ENCODE results near the gene ALKBH1.

The ALKBH1 gene

DNA sequence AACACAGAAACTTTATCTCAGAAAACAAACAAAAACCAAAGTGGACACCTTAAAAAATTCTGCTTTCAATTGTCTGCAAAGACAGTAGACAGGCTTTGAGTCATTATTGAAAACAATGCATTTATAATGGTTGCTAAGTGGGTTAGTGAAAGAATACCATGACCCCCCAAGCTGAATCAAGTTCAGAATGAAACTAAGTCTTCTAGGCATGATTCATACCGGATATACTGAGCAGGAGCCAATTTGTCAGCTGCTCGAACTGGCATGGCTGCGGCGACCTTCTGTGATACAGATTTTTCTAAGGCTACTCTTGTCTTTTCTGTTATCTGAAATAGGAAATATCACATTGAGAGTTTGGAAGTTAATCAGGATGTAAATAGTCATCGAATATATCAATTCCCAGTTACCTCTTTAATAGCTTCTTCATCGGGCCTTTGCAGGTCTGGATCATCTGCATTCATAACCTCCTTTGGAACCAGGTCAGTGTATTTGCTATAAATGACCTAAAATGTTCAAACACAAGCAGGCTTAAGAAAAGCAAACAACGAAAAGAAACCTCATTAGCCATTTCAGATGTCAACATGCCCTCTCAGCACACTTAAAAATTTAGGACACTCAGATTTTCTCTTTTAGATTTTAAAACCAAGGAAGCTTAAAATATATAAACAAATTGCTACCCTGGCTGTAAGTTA, 30.9 kb upstream of the ALKBH1 start:
- no peak for TF ChIP-seq MYC (IDR thresholded peaks at IDR 0.05; ENCODE audit: low read depth, low read length)
- TF ChIP-seq POLR2A (IDR thresholded peaks at IDR 0.05; ENCODE audit: extremely low read depth, insufficient read length): no peak
- TF ChIP-seq, protein P1, sequence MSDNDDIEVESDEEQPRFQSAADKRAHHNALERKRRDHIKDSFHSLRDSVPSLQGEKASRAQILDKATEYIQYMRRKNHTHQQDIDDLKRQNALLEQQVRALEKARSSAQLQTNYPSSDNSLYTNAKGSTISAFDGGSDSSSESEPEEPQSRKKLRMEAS (IDR thresholded peaks at IDR 0.05; ENCODE audit: low read depth, low read length): no peak

DNA sequence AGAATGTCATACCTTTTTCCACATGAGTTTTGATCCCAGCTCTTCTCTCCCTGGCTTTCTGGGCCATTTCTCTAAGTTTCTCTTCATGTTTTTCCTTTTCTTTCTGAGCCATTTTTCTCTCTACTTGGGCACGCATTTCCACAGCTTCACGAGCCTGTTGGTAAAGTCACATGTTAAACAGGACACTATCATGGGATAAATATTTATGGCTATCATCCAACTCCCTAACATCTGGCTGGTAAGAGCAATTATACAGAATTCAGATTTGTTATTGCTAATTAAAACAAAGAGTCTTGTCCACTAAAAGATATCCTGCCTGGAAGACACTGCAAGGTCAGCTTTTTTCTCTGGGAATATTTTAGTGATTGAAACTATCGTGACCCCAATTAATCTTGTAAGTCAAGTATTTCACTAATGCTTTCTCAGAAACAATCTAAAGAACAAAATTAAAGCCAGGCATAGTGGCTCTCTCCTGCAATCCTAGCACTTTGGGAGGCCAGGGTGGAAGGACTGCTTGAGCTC, 23.2 kb upstream of the ALKBH1 start:
- no peak overlapping the region for H3K4me3 ChIP-seq (ENCODE audit: low read depth, low read length)
- DNase-seq (ENCODE audit: low read depth): no peak
- TF ChIP-seq POLR2A (IDR thresholded peaks at IDR 0.05; ENCODE audit: extremely low read depth, insufficient read length) (no peak), MYC (IDR thresholded peaks at IDR 0.05; ENCODE audit: low read depth, low read length) (no peak)
- TF ChIP-seq, protein P2, sequence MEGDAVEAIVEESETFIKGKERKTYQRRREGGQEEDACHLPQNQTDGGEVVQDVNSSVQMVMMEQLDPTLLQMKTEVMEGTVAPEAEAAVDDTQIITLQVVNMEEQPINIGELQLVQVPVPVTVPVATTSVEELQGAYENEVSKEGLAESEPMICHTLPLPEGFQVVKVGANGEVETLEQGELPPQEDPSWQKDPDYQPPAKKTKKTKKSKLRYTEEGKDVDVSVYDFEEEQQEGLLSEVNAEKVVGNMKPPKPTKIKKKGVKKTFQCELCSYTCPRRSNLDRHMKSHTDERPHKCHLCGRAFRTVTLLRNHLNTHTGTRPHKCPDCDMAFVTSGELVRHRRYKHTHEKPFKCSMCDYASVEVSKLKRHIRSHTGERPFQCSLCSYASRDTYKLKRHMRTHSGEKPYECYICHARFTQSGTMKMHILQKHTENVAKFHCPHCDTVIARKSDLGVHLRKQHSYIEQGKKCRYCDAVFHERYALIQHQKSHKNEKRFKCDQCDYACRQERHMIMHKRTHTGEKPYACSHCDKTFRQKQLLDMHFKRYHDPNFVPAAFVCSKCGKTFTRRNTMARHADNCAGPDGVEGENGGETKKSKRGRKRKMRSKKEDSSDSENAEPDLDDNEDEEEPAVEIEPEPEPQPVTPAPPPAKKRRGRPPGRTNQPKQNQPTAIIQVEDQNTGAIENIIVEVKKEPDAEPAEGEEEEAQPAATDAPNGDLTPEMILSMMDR (IDR thresholded peaks at IDR 0.05; ENCODE audit: low read depth, low read length): no peak
- TF ChIP-seq, protein P1 (IDR thresholded peaks at IDR 0.05; ENCODE audit: low read depth, low read length): no peak

More for the DNA sequence above, 30.9 kb upstream of the ALKBH1 start:
- DNase-seq (ENCODE audit: low read depth): no peak
- H3K4me3 ChIP-seq (ENCODE audit: low read depth, low read length): no peak overlapping the region

DNA sequence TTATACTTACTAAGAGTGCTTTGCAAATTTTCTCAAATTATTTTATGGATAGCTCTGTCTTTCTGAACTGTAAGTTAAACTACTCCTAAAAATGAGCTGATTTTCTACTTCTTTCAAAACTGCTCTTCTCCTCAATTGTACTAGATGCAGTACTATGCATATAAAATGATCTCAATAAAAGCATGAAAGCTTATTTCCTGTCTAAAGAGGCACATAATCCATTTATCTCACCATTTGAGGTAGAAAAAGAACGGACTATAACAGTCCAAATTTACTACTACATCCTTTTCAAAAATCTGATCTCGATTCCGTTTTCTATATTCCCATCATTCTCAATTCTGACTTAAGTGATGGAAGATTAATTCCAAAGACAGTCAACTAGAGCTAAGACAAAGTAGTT, 14.5 kb upstream of the ALKBH1 start:
- TF ChIP-seq, protein P1 (IDR thresholded peaks at IDR 0.05; ENCODE audit: low read depth, low read length): no peak
- TF ChIP-seq MYC (IDR thresholded peaks at IDR 0.05; ENCODE audit: low read depth, low read length): no peak
- TF ChIP-seq, protein P2 (IDR thresholded peaks at IDR 0.05; ENCODE audit: low read depth, low read length): no peak
- no peak for TF ChIP-seq POLR2A (IDR thresholded peaks at IDR 0.05; ENCODE audit: extremely low read depth, insufficient read length)
- H3K4me3 ChIP-seq (ENCODE audit: low read depth, low read length): no peak overlapping the region
- DNase-seq (ENCODE audit: low read depth): no peak

DNA sequence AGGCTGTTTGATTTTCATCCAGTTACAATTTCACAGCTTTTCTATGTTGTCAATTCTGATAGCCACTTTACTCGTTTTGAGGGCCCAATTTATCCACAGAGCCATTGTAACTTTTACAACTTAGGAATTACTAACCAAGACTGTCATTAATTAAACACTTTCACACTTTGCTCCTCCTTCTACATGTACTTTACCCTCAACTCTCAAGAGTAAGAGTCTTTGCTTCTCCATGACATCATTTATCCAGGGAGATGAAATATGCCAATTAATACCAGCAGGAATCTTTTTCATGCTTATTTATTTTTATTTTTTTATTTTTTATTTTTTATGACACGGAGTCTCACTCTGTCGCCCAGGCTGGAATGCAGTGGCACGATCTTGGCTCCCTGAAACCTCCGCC, 13.6 kb upstream of the ALKBH1 start:
- no peak for DNase-seq (ENCODE audit: low read depth)
- no peak overlapping the region for H3K4me3 ChIP-seq (ENCODE audit: low read depth, low read length)
- TF ChIP-seq, protein P2 (IDR thresholded peaks at IDR 0.05; ENCODE audit: low read depth, low read length): no peak

DNA sequence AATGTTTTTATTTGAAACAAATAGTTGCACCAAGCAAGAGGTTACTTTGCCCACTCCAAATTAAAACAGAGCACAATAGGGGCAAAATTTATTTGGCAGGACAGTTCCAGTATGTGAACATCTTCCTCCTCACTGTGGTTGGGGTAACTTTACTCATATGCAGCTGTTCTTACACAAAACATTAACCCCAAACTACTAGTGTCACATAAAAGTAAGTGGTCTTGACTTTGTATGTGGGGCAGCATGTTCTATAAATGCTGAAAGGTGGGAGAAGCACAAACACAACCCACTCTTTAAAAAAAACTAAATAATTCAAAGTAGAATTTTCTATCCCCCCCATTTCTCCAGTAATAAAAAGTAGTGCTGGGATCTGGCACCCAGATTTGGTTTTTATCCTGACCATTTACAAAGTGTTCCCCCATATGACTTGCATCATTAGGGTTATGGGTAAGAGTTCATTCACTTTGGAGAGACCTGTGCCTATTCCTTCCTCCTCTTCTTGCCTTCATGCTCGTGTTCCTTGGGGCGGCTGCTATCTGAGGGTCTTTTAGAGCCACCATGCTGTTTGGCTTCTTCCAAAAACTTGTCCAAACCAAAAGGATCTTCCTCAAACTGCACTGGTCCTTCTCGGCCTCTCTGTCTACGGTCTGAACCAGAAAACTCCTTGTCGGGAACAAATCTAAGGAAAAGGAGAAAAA, 9.9 kb upstream of the ALKBH1 start:
- no peak for DNase-seq (ENCODE audit: low read depth)
- TF ChIP-seq MYC (IDR thresholded peaks at IDR 0.05; ENCODE audit: low read depth, low read length) (no peak), POLR2A (IDR thresholded peaks at IDR 0.05; ENCODE audit: extremely low read depth, insufficient read length) (no peak)
- TF ChIP-seq, protein P1 (IDR thresholded peaks at IDR 0.05; ENCODE audit: low read depth, low read length): no peak
- TF ChIP-seq, protein P2 (IDR thresholded peaks at IDR 0.05; ENCODE audit: low read depth, low read length): no peak

DNA sequence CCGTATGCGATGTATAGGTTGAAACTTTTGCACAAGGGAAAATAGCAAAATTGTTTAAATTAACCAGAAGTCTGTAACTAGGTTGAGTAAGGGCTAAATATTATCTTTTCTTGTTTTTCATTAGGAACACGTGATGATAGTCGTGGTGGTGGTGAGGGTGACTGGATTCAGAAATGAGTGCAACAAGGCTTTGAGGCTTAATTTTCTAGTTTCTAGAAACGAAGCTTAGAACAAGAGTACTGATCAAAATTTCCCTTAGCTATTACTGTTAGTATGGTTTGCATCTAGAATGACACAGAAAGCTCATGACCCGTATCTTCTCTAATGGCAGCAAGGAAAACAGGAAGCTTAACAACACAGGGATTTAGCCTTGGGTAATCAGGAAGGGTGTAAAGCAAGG, 7.1 kb upstream of the ALKBH1 start:
- H3K4me3 ChIP-seq (ENCODE audit: low read depth, low read length): no peak overlapping the region
- TF ChIP-seq, protein P2 (IDR thresholded peaks at IDR 0.05; ENCODE audit: low read depth, low read length): no peak
- TF ChIP-seq POLR2A (IDR thresholded peaks at IDR 0.05; ENCODE audit: extremely low read depth, insufficient read length) (no peak), MYC (IDR thresholded peaks at IDR 0.05; ENCODE audit: low read depth, low read length) (no peak)
- TF ChIP-seq, protein P1 (IDR thresholded peaks at IDR 0.05; ENCODE audit: low read depth, low read length): no peak
- DNase-seq (ENCODE audit: low read depth): no peak

More for the DNA sequence above, 9.9 kb upstream of the ALKBH1 start:
- H3K4me3 ChIP-seq (ENCODE audit: low read depth, low read length): no peak overlapping the region

Measured in NB4 (cell line).